Forelimb muscle (tissue), 1 donor: ENCODE data around the gene ETFRF1. TPM values are rescaled to one million over a fixed set of nuclear protein-coding genes. Genes with fewer than 3 reads are reported as not detected.

Experiments used
- DNase-seq: peaks from one replicate; pipeline ENCODE4 v3.0.0-alpha.2; 2013; ENCODE audit warnings: low read depth
- polyA plus RNA-seq: library from polyadenylated mRNA; unstranded; fragments of 120-200 nt; gene quantifications from one replicate; pipeline ENCODE4 v1.2.1, GENCODE V29; 2013; ENCODE audit not compliant: insufficient read length

Gene ETFRF1, protein sequence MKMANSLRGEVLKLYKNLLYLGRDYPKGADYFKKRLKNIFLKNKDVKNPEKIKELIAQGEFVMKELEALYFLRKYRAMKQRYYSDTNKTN
- polyA plus RNA-seq: 28.8 TPM

DNA sequence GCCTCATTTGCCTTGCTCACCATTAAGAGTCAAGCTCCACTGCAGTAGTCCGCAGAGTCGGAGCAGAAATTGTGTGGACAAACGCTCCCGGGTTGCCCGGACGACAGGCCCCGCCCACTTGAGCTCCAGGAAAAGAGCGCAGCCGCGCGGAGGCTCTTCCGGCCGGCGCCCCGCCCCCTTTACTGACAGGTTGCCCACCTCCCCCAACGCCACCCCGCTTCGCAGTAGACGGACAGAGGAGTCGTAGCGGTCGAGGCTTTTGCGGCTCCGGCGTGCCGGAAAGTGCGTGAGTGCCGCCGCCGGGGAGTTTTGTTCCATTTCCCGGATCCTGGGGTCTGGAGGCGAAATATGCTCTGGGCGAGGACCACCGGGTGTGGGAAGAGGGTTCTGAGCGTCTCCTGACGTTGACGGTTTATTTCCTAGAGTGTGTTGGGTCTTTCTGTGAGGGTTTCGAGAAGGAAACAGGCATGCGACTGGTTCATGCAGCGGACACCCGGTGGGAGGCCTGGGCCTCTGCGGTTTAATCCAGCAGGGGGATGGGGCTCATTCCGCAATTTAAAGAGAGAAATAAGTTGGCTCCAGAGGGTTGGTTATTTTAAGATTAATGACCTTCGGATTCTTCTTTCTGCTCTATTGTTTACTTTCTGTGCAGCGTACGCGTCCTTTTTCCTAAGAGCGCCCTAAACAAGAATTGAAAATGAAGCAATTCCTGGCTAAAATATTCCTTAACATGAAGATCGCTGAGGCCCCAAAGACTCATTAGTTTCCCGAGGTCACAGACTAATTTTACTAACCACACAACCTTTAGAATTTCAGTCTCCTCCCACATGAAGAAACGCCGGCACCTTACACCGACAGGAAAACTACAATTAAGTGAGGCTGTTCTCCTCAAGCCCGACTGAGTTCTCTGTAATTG, at the start of gene ETFRF1, which contains the start of gene DNAI7:
TSS of gene ETFRF1 (plus strand) at position 182 of the 916 bp plus-strand sequence. CDS start 8,720 bp downstream, outside the sequence.
TSS of gene DNAI7 (minus strand) at position 105 of the 916 bp plus-strand sequence. CDS start at position 23, 82 bp downstream.
- peak; percentile 84 for DNase-seq

DNA sequence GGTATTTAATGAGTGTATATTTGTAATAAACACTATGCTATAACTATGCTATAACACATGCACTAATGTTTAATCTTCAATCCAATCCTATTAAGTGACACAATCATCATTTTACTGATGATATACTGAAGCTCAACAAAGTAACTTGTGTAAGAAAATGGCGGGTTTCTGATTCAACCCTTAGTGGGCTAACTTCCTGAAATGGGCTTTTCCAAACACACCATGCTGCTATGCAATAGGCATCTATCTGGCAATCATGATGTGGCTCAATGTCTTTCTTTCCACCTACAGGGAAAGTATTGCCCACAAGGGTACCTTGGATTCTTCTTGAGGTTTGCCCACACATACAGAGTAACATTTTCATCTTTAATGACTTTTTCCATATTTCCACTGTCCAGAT, 48.4 kb upstream of the ETFRF1 start:
- no peak for DNase-seq

DNA sequence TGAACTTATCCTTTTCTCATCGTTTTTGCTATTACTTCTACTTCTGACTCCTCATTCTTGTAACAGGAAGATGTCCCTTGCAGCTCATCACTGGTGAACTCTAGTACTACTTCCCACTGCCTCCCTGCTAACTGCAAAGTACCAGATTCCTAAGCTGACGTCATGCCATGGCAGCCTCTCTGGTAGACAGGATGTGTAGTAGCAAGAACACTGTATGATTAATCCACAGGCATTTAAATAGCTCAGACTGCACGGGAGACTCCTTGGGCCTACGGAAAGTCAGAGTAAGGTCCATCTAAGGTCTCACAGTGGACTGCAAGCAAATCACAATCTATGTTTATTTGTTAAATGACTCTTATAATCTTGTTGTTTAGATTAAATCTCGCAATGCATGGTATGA, 43.6 kb upstream of the ETFRF1 start:
- DNase-seq: peak; percentile 20

DNA sequence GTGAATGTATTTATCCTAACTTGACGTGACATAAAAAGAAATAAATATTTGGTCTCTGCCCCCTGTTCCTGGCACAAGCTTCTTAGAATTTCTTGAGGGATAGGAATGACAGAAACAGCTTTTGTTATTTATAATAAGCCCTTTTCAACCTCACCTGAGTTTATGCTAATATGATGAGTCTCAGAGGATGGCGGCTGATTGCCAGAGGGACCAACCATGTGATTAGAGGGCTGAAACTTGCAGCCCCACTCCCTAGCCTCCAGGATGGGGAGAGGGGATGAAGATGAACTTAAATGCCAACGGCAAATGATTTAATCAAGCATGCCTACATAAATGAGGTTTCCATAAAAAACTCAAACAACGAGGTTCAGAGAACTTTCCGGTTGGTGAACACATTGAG, 43.0 kb upstream of the ETFRF1 start:
- no peak for DNase-seq

DNA sequence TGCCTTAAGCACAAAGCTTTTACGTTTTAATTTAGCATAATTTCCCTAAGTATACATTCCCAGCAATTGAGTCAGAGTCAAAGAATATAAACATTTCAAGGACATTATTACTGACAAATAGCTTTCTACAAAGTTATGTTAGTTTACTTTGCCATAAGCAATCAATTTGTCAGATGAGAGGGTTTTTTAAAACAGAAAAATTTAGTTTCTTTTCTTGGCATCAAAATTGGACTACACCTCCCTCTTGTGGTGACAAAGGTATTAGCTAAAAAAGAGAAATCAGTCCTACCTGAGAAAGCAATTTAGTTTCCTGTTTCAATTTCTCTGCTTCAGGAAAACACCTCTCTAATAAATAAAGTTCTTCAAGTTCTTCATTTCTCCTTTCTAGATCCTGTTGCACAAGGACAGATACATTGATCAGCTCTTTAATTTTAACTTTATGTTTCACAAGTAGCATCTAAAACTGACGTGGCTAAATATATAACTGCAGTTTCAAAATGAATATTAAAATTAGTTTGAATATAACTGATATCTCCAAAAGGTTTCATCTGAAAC, 39.9 kb upstream of the ETFRF1 start:
- DNase-seq: peak; percentile 5

DNA sequence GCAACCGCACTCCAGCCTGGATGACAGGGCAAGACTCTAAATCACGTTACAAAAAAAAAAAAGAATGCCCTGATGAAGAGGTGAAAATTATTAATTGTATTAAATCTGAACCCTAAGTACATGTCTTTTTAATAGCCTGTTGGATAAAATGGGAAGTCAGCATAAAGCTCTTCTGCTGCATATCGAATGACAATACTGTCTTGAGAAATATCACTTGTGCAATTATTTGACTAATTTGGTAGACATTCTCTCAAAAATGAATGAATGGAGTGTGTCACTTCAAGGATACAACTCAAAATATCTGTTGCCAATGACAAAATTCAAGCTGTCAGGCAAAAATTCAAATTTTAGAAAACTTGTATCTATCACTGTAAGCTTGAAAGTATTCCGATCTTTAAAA, 39.0 kb upstream of the ETFRF1 start:
- no peak for DNase-seq

DNA sequence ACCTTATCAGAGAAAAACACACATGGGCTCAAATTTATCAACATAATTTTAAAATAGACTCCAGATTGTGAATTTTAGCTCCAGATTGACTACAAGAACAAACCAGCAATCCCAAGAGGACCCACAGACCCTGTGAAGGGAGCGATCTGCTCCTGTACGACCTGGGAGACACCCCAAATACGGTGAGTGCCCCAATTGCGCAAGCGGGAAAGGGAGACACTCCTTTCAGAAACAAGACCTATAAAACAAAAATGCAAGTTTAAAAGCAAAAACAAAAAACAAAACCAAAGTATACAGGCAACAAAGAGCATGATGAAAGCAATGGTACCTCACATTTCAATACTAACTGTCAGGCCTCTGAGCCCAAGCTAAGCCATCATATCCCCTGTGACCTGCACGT, 32.2 kb upstream of the ETFRF1 start:
- DNase-seq: no peak

DNA sequence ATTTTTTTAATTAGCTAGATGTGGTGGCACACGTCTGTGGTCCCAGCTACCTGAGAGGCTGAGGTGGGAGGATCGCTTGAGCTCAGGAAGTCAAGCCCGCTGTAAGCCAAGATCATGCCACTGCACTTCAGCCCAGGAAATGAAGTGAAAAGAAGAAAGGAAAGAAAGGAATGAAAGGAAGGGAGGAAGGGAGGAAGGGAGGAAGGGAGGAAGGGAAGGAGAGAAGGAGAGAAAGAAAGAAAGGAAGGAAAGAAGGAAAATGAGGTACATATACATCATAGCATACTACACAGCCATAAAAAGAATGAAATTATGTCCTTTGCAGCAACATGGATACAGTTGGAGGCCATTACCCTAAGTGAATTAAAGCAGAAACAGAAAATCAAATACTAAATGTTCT, 12.3 kb upstream of the ETFRF1 start:
- DNase-seq: no peak

DNA sequence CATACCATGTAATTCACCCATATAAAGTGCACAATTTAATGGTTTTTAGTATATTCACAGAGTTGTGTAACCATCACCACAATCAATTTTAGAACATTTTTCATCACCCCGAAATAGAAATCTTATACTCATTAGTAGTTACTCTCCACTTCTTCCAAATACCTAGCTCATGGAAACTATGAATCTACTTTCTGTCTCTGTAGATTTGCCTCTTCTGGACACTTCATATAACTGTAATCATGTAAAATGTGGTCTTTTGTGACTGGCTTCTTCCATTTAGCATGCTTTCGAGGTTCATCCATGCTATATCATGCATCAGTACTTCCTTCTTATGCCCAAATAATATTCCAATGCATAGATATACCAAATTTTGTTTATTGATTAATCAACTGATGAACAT, 10.9 kb upstream of the ETFRF1 start:
- DNase-seq: no peak

DNA sequence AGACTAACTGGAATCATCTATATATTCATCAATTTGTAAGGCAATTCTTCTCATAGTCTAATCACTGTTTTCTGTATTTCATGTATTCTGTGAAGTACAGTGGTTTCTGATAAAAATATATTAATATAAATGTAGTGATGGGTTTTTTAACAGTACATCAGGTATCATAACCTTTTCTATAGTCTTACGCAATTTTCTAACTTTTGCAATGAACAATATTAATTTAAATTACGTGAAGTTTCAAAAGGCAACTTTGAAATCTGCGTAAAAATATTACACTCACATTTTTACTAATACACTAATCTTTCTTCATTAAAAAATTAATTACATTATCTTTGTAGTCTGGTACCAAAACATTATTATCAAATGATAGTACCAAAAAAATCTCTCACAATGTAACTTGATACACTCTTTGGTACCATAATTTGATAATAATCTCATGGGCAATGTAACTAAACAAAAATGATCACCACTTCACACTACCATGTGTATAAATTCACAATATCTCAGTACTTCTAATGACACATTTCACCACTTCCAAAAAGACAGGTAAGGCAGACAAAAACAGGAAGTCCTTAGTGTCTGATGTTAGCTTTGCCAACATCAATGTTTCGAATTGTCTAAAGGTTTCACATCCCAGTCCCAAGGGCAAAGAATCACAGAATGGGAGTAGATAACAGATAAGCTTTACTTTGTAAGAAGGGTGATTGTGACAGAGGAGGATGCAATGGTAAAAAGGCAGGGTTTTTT, 8.8 kb upstream of the ETFRF1 start:
- no peak for DNase-seq

DNA sequence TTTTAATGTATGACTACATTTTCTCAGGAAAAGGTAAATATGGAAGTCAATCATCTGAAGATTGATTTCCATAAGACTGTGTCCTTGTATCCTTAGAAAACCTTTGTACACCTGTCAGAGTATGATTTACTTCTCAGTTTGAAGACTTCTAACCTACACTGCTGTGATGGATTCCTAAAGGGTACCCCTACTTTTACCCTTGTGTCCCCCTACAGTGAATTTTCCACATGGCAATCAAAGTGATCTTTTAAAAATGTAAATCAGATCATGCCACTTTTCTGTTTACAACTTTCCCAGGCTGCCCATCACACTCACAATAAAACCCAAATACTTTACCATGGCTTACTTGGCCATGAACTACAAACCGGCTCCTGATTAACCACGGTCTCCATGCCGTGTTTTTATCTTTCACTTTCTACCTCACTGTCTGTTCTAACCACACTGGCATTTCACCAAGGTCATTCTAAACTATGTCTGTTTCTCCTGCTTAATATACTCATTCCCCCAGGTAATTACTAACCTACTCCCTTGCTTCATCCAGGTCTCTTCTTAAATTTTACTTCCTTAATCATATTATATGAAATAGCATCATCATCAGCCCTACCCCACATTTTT, 8.1 kb upstream of the ETFRF1 start:
- DNase-seq: no peak

DNA sequence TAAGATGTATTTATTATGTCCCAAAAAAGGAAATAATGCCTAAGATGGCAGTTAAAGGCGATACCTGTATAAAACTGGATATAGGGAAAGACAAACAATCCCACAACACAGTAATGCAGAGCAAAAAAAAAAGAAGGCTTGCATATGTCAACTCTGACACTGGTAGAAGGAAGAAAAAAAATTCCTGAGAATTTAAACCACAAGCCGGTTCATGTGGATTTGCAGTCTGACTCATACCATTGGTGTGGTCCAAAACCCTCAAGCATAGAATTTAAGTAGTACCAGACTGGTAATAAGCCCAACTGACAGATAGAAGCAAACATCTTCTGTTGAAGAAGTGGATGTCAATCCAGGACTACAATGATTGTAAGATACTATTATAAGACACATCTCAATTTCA, 7.3 kb upstream of the ETFRF1 start:
- no peak for DNase-seq

DNA sequence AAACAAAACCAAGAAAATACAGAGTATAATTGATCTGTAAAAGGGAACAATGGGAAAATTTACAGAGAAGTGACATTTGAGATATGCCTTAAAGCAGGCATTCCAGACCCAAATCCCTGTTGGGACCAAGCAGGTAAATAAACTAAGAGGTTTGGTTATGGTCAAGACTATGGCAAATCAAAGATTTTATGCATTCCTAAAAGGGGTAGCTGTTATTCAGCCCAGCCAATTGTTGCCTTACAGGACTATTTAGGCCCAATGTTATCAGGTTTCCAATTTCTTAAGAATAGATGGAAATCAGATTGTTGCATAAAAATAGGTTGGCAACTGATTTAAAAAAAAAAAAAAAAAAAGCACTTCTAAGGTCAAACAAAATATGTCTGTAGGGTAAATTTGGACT, 5.4 kb upstream of the ETFRF1 start:
- DNase-seq: no peak

DNA sequence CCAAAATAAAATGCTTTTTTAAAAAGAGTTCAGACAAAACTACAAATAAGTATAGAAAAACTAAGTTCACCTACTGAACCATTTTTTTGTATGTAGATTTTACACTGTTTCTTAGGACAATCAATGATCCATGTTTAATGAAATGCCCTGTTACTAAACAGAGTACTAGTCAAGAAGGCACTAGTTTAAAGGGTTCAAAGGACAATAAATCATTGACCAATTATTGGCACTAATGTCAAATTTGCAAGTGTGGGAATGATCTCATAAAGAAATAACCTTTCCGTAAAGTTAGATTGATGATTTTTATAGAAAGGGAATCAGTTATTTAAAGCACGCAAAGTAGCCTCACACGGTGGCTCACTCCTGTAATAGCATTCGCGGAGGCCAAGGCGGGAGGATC, 4.2 kb upstream of the ETFRF1 start:
- no peak for DNase-seq

DNA sequence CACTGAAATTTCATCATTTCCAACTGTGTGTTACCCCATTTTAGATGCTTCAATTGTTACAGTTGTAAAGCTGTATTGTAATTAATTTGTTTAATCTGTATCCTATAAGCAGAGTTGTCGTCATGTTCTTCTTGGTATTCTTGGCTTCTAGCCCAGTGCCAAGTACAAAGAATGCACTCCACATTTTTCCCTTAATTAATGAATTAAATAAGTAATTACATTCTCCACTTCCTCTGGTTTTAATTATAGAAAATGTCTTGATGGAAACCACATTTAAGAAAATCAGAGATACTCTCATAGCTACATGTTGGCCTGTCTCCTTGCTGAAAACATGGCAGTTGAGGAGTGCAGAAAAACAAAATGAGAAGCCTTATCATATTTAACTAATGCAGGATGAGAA, 823 bp upstream of the ETFRF1 start:
- DNase-seq: no peak

DNA sequence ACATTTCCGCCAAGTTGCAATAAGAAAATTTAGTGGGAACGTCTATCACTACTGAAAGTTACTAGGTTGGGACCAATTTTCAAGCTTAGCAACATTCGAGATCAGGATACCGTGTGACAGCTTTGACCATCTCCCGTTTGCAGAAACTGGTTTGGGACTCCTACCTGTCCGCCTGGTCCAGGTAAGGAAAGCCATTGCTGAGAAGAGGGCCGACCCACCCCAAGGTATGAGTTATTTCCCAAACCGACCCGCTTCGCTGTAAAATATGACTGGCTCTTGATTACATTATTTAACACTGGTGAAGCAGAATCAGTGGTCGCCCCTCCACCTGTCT, 348 bp upstream of the ETFRF1 start:
- DNase-seq: no peak

DNA sequence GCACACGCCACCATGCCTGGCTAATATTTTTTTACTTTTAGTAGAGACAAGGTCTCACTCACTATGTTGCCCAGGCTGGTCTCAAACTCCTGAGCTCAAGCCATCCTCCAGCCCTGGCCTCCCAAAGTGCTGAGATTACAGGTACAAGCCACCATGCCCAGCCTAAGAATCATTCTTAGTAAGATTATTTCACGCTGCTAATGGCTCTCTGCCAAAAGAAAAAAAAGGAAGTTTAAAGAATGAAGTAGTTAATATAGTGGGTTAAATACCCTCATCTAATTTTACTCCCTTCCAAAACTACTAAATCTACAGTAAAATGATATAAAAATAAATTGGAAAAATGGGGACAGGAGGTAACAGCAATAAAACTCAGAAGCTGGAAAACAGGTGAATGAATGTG, 2.6 kb downstream of the ETFRF1 start:
- no peak for DNase-seq

DNA sequence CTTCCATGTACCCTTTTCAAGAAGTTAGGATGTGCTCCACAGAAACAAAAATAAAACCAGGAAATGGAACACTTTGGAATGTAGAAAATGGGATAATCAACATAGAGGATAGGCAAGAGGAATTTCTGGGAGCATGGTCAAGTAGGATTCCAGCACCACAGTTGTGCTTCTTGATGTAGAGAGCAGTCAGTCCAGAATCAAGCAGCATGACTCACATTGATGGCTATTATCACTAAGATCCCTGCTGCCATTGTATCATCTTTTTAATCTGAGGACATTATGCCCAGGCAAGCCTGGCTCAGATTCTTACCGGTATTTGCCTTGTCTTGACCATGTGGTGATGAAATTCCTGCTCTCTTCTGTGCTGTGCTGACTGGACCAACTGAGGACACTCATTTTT, 5.7 kb downstream of the ETFRF1 start:
- DNase-seq: no peak

DNA sequence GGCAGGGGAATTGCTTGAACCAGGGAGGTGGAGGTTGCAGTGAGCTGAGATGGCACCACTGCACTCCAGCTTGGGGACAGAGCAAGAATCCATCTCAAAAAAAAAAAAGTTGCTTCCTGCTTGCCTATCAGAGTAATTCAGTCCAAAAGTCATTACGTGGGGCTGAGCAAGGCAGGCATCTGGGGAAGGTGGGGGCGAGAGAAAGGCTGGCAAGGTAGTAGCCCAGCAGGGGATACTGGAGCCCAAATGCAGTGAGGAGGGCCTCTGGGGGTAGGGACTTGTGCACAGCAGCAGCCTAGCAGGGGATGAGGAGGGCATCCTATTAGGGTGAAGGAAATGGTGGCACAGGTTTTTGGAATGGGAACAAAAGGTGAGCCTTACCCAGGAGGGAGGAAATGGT, 7.1 kb downstream of the ETFRF1 start:
- DNase-seq: no peak

DNA sequence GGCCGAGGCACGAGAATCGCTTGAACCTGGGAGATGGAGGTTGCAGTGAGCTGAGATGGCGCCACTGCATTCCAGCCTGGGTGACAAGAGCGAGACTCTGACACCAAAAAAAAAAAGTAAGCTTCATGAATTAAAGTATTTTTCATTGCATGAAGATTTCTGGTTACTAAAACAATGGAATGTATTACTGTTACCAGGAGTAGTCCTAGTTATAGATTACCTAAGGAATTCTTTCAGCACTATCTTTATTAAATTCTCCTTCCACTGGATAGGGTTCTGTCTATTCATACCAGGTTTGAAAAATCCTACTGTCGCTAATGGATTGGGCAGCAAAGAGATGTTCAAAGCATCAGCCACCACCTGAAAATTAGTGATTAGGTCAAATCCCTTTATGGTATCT, 12.4 kb downstream of the ETFRF1 start:
- no peak for DNase-seq

DNA sequence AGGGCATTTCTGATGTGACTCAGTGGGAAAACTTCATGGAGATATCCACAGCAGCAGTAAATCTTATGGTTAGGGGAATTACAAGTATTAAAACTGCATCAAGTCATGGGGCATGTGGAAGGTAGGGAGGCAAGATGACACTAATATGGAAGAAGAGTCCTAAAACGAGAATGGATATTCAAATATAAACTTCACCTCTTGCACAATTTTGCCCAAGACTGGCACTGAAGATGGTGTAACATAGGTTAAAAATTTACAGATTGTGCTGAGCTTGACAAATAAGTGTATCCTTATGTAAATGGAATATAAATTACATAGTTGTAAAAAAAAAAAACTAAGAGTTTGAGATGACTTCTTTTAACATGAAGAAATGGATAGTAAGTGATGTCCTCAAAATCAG, 12.8 kb downstream of the ETFRF1 start:
- DNase-seq: no peak

DNA sequence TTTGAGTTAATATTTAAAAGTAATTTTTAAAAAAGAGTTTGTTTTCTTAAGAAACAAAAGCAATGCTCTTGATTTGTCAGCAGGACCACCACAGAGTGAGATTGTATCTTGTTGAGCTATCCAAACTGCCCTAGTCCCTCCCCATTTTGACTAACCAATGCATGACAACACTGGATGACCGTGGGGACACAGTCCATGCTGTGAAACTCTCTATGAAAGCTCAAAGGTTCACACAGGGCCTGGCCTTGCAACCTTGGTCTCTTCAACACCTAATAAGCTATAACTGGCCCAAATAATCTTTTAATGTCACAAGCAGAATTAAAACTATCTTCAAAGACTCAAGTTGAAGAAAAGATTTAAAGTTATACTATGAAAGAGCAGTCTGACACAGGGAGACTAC, 13.5 kb downstream of the ETFRF1 start:
- DNase-seq: no peak
